ENCODE data around the gene NHEJ1.

Gene NHEJ1

DNA sequence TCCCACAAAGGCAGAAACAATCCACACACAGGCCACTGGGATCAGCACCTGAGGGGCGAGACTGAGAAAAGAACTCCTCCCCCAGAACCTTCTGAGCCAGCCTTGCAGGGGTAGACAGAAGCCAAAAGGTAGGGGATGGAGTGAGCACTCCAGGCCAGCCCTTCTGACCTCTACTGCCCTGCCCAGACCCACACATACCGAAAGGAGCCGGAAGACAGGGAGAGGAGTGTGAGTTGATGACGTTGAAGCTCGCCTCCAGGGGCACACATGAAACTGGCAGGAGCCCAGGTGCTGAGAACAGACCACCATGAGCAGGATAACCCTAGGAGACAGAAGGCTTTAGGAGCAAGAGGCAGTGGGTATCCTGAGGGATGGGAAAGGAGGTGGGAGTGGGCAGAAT is 7.4 kb upstream of the NHEJ1 start:
- no peak for DNase-seq (ENCODE audit: low read depth in 2 of 2)

DNA sequence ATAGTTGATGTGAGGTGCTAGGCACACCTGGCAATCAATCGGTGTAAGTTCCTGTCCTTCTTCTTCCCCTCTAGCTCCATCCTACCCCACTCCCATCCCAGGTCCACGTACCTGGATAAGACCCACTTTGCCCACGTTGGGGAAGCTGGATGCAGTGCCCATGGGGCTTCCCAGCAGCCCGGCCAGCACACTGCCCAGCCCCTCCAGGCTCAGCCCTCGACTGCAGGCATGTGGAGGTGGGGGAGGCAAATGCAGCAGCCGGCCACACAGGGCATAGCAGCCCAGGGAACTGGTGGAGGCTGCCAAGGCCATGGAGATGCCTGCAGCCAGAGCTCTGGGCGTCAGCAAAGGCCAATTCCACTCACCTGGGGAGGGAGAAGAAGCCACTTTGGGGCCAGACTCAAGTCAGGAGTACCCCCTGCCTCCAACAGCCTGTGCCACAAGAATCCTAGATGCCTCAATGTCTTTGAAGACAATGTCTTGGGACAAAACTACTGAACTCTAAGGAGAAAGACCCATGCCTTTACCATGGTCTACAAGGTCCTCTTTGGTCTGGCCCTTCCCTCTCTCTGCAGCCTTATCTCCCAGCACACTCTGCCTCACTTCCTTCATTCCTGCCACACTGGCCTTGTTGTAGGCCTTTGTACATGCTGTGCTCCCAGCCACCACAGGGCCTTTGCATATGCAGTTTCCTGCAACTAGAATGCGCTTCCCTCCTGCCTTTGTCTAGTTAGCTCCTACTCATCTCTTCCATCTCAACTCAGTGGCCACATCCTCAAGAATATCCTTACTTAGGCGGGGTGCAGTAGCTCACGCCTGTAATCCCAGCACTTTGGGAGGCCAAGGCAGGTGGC is 4.7 kb upstream of the NHEJ1 start:
- no peak for DNase-seq (ENCODE audit: low read depth in 2 of 2)

DNA sequence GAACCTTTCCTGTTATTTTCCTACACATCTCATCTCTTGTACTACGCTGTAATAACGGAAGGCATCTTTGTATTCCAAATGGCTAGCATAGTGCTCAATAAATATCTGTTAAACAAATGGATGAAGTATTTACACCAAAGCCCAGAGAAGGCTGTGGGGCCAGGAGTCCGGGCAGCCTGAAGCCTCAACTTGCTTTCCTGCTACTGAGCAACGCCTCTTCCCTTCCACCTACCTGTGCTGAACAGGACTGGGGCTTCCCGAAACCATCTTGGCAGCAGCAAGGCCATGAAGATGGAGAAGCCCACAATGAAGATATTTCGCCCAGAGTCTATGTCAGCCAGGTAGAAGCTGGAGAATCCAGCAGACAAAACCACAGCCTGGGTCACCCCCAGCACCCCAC is 2.5 kb upstream of the NHEJ1 start:
- no peak for DNase-seq (ENCODE audit: low read depth in 2 of 2)

DNA sequence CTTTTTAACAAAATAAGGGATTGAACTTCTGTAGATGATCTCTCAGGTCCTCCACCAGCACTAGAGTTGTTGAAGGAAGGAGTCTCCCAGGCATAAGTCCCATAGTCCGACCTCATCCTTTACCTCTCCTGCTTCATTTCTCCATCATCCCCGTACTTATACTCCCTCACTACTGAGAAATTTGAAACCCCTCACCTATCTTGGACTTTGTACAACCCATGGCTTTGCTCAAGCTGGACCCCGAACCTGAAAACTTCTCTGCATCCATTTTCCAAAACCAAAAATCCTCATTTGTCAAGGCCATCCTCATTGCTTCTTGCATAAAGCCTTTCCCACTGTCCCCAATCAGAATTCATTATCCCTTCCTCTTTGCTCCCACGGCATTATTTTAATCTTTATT is 482 bp upstream of the NHEJ1 start:
- no peak for DNase-seq (ENCODE audit: low read depth in 2 of 2)

DNA sequence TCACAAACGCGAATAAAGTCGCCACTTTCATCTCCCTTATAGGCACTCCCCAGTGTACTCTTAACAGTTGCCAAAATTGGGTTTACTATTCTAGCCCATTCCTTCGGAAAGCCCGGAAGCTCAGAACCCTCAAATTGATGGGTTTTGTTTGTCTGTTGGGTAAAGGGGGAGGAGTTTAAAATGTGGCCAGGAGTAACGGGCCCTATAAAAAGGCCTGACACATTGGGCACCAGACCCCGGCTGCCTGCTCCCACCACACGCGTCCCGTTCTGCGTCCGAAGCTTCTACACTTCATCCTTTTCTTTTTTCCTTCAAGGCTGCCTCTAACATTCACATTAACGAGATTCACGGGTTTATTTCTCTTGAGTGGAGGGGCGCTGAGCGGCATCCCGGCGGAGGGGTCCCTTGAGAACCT is 837 bp downstream of the NHEJ1 start:
- no peak for DNase-seq (ENCODE audit: low read depth in 2 of 2)

DNA sequence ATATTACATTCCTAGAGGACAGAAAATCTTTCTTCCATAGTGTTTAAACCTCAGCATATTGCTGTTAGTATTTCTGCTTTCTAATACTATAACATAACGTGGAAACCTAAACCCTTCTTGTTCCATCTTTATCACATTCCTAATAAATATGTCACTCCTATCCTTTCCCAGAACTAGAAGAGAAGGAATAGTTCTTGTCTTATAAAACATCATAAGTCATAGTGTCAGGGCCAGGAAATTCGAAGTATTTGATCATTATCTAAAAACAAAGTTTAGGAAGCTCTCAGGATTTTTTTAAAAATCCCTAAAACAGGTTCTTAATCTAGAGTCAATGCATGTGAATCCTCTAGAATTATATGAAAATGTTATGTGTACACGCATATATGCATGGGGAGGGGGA is 2.0 kb downstream of the NHEJ1 start:
- no peak for DNase-seq (ENCODE audit: low read depth in 2 of 2)

DNA sequence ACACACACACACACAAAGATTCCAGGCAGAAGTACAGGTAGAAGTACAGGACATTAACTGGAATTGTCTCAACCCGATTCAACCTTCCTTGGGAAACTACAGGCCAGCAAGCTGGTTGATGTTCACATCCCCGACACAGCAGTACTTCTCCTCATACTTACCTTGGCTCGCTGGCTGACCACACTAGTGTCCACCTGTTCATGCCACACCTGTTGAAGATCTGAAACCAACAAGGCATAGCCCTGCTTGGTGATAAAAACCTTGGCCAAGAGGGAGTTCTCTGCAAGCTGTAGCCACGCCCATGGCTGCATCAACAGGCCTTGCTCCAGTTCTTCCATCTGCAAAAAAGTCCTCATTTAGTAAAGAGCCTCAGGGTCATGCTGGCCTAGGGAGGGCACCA is 2.6 kb downstream of the NHEJ1 start:
- DNase-seq (ENCODE audit: low read depth in 2 of 2): no peak

DNA sequence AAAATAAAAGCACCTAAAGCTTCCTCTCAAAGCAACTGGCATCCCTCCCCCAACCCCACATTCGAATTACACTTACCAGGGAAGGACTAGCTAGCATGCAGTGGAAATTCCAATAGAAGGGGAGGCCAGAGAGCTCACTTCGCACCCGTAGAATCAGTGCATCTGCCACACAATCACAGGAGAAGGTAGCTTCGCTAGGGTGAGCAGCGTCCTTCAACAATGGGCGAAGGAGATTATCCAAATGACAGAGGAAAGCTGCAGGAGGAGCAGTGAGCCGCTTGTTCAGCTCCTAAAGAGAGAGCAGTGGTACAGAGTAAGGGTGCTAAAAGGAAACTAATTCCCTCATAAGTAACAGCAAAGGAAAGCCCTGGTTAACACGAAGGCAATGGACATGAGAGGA is 3.2 kb downstream of the NHEJ1 start:
- no peak for DNase-seq (ENCODE audit: low read depth in 2 of 2)

DNA sequence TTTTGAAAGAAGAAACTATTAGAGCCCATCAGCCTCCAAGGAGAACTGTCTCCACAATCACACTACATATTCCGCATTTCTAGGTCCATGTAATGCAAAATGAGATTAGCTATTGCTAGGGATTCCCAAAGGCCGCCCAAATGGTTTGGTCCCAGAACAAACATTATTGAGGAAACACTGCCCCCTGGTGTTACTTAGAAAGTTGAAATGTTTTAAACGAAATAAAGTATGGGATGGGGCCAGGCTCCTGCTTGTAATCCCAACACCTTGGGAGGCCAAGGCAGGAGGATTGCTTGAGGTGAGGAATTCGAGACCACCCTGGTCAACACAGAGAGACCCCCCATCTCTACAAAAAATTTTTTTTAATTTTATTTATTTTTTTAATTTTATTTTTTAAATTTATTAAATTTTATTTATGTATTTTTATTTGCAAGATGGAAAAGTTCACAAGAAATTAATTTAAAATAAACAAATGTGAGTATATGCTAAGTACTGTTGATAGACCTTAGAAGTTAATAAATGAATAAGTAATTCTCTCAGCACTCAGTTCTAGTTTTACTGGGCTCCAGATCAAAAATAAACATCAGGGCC is 5.5 kb downstream of the NHEJ1 start:
- peak in 1 of 2 donors; percentile 4 for DNase-seq (ENCODE audit: low read depth in 2 of 2)

DNA sequence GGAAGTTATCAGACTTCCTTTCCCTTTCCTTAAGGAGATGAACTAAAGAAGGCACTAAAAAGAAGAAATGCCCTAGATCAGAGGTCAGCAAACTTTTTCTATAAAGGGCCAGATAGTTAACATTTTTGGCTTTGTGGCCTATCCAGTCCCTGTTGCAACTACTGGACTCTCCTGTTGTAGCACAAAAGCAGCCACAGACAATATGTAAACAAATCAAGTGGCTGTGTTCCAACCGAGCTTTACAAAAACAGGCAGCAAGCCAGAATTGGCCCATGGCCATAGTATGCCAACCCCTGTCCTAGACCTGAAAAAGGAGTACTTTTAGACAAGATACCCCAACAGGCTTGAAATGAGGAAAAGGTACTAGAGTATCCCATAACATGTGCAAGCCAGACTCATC is 10.9 kb downstream of the NHEJ1 start:
- DNase-seq (ENCODE audit: low read depth in 2 of 2): no peak

DNA sequence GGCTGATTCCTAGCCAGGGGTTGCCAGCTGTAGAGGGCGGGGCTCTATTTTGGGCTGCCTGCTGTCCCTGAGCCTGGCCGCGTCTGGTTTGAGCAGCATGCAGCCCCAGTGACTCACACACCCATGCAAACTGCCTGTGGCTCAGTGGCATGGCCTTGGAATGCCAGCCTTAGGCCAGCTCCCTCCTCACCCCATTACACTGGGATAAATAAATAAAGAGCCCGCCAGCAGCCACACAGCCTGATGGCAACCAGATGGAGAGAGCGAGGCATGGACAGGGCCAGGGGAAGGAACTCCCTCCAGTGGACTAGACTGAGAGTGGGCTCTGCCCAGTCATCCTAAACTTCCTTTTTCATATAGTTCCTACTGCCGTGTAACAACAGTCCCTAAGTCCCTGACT is 18.3 kb downstream of the NHEJ1 start:
- DNase-seq (ENCODE audit: low read depth in 2 of 2): no peak

DNA sequence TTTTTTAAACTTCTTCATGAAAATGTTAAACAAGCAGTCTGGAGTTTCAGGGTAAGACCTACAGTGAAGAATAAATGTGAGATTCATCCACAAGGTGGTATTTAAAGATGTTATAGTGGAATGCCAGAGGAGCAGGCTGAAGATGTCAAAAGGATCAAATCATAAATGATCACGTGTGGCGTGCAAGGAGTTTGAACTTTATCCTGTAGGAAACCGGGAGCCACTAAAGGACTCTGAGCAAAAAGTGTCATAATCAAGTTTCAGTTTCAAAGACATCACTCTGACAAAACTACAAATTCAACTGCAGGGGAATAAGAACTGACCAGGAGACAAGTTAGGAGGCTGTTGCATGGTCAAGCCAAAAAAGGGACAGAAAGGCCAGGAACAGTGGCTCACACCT is 19.9 kb downstream of the NHEJ1 start:
- DNase-seq (ENCODE audit: low read depth in 2 of 2): no peak

DNA sequence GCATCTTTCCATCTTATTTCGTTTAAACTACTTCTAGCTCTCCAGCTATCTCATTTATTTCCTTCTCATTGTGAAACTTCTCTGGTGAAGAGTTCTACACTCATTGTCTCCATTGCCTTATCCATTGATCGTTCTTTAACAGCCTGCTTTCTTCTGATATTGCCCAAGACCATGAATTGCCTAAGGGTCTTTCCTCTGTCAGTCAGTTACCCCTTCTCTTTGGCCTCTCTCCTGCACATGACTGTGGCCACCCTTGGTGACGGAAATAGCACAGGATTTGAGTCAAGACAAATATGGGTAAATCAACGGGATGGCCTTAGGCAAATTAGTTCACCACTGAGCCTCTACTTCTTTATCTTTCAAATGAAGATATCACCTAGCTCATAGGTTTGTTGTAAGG is 26.6 kb downstream of the NHEJ1 start:
- no peak for DNase-seq (ENCODE audit: low read depth in 2 of 2)

DNA sequence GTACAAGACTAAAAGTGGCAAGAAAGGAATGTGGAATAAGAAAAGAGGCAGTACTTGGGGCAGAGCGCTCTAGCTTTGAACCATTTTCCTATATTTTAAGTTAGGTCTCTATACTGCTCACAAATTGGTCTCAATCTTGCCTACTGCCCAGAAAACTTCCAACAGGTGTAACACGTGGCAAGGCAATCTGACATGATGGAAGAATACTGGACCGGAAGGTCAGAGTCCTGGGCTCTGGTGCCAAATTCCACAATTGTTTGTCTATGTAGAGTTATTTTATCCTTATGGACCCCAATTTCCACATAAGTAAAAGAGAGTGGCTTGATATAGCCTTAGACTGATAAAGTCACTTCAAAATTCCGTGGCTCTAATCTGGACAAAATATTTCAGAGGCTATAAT is 28.9 kb downstream of the NHEJ1 start:
- DNase-seq (ENCODE audit: low read depth in 2 of 2): no peak

DNA sequence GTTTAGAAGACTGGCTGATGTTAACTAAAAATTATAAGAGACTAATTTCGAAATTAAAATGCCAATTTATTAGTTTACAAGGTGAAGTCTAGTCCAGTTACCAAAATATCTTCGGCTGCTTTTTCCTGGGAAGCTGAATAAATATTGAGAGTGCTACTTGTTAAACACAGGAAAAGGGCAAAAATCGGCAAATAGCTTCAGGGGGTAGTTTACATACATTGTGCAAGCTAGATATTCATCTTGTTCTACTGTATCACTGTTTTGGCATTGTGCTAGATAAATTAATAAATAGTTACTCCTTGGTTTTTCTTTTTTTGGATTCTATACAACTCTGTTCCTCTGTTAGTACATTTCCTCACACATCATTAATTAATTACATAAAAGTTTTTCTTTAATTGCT is 29.3 kb downstream of the NHEJ1 start:
- no peak for DNase-seq (ENCODE audit: low read depth in 2 of 2)

DNA sequence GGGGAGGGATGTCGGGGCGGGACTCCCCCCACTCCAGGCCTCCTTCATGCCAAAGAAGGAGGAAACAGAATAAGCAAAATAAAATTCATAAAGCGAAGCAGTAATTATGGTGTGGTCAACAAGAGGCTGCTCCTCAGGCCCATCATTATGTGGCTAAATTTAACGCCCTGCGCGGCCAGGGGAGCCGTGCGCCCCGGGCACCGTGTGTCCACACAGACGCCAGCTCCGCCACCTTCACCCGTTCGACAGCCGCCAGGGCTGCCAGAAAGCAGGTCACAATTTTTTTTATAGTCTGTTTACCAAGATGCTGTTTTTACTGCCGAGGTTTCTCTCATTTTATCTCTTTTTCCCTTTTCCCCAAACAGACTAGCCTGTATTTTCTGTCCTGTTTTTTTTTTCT is 31.0 kb downstream of the NHEJ1 start:
- no peak for DNase-seq (ENCODE audit: low read depth in 2 of 2)

DNA sequence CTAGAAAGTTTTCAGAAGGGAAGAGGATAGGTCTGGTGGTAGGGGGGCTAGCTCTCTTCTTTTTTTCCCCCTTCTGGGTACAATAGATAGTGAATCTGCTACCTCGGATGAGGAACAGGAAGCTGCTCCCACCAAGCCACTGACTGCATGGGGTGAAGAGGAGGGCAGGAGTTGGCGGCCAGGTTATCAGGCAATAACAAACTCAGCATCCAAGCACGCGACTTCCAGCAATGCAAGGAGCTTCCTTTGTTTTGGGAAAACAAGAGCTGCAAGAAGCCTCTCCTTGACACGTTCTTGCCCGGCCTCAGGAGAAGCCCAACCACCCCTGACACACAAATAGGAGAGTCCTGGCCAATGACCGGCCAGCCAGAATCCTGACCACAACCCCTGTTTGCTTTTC is 32.2 kb downstream of the NHEJ1 start:
- DNase-seq (ENCODE audit: low read depth in 2 of 2): no peak

DNA sequence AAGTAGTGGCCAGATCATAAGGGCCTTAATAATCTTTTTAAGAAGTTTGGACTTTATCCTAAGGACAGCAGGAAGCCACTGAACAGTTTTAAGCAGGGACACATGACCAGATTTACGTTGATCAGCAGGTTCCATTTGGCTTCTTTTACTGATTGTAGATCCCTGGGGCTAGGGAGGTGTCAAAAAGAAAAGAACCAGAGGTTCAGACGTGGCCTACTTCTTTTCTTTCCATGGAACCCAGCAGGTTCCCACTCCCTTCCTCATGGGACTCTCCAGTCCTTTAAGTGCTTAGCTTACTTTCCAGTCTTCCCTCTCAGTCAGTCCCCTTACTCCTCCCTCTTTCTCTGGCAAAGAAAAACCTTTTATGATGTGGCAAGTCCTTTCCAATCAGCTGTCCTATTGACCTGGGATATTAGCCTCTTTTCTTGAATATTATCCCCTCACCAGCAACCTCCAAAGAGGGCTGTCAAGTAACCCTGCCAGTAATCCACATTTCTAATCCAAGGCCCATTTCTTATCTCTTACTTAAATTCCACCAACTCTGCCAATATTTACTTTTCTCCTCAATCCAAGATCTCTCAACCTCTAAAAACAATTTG is 33.5 kb downstream of the NHEJ1 start:
- DNase-seq (ENCODE audit: low read depth in 2 of 2): no peak

DNA sequence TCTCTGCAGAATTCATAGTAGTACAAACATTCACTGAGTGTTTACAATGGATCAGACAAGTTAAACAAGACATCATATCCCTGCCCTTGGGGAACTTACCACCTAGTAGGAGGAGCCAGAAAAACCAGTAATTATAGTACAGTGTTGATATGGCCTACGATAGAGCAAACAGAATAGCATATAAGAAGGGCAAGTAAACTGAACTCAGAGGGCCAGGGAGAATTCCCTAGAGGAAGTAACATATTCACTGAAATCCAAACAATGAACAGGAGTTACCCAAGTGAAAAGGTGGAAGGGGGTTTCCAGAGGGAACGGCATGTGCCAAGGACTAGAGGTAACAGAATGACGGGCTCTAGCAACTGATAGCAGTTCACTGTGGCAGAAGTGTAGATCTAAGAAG is 34.1 kb downstream of the NHEJ1 start:
- no peak for DNase-seq (ENCODE audit: low read depth in 2 of 2)

DNA sequence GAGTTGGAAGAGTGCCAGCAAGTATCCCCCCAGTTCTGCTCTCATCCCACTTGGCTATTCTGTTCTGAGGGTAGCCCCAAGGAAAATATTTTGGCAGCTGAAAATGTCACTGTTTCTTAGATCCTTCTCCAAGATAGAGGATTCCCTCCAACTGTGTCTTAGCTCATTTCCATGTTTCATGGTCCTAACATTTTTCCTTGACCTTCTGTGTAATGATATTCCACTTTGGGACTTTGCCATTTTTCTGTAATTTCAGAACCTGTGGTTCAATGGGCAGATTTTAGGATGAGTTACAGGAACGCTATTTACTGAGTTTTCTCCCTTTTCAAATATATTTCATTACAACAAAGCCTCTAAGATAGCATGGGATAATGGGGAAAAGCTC is 34.7 kb downstream of the NHEJ1 start:
- DNase-seq (ENCODE audit: low read depth in 2 of 2): no peak

DNA sequence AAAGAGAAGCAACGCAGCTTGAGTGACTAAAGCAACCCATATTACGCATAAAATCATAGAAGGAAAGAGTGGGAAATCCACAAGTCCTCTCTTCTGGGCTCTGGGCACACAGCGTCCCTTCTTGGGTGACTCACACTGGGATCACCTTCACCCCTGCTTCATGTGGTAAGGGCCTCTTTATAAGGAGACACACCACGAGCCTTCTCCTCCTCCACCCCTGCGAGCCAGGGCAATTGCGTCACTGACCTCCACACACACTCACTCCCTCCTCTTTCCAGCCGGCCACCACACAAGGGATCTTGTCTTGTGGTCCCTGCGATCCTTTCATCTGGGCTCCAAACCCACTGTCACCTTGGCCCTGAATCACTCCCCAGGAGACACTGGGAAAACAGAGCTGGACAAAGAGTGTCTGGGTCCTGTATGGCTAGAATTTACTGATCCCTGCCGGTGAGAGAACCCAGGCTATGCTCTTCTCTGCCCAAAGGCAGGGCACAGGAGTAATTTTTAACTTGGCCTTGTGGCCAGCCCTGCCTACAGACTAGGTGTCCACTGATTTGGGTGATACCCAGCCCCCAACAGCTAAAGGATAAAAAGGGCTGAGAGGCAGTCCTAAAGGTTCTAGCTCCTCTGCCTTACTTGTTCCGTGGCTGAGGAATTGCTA is 35.3 kb downstream of the NHEJ1 start:
- no peak for DNase-seq (ENCODE audit: low read depth in 2 of 2)

DNA sequence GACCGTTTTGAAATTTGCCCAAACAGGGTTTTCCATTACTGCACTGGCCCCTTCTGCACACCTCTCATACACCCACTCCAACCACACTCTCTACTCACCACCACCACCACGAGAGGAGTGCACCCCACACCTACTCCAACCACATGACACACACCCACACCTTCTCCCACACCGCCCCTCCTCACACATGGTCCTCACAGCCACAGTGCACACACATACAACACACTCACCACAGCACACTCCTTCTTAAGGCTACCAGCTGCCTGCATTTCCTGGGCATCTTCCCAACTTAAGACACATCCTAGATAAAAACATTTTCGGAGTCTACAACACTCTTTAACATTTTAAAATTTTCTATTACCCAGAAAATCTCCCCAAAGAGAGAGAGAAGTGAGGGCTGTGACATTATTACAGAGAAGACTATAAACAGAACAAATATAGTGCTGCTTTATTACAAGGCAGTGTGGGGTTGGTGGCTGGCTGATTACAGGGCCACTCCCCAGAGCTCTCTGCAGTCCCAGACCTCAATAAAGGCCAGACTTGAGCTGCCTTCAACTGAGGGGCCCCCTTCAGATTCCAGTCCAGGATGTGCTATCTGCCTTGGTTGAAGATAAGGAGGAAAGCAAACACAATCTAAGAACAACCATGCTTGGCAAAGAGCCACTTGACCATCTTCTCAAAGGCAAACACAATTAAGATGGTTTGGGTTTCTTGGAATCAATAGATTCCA is 36.1 kb downstream of the NHEJ1 start:
- no peak for DNase-seq (ENCODE audit: low read depth in 2 of 2)

Measured in stimulated activated CD8-positive, alpha-beta memory T cell treated with anti-CD3 and anti-CD28 coated beads, Interleukin-15, amount 100 ng/mL, for 48 hours (primary cell).